ENCODE results near the gene TRNP1.

DNA sequence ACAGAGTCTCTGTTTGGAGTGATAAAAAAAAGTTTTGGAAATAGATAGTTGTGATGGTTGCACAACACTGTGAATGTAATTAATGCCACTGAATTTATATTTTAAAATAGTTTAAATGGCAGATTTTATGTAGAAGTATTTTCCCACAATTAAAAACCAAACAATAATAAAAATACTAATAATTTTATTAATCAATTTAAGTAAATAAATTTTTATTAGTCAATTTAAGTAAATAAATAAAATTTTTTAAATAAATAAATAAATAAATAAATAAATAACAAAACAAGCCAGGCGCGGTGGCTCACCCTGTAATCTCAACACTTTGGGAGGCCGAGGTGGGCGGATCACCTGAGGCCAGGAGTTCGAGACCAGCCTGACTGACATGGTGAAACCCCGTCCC, 28.3 kb upstream of the TRNP1 start:
- TF ChIP-seq, protein P1, sequence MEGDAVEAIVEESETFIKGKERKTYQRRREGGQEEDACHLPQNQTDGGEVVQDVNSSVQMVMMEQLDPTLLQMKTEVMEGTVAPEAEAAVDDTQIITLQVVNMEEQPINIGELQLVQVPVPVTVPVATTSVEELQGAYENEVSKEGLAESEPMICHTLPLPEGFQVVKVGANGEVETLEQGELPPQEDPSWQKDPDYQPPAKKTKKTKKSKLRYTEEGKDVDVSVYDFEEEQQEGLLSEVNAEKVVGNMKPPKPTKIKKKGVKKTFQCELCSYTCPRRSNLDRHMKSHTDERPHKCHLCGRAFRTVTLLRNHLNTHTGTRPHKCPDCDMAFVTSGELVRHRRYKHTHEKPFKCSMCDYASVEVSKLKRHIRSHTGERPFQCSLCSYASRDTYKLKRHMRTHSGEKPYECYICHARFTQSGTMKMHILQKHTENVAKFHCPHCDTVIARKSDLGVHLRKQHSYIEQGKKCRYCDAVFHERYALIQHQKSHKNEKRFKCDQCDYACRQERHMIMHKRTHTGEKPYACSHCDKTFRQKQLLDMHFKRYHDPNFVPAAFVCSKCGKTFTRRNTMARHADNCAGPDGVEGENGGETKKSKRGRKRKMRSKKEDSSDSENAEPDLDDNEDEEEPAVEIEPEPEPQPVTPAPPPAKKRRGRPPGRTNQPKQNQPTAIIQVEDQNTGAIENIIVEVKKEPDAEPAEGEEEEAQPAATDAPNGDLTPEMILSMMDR (IDR thresholded peaks at IDR 0.05) = no peak
- no peak for TF ChIP-seq POLR2A (IDR thresholded peaks at IDR 0.05)

Data from lower leg skin (tissue), 3 donors.